ENCODE data around the gene ADCYAP1.

Gene ADCYAP1

GRCh38 chr18:908758-909724 lies 4.4 kb downstream of the ADCYAP1 start:
- no peak for DNase-seq (ENCODE audit: low read depth in 2 of 2)

- DNase-seq (ENCODE audit: low read depth in 2 of 2): no peak
Measured at GRCh38 chr18:910247-910646, 5.6 kb downstream of the ADCYAP1 start.

GRCh38 chr18:911025-911424 lies 6.4 kb downstream of the ADCYAP1 start:
- DNase-seq (ENCODE audit: low read depth in 2 of 2): no peak

GRCh38 chr18:911486-911885 lies 6.8 kb downstream of the ADCYAP1 start:
- no peak for DNase-seq (ENCODE audit: low read depth in 2 of 2)

- no peak for DNase-seq (ENCODE audit: low read depth in 2 of 2)
Measured at GRCh38 chr18:916562-916961, 11.9 kb downstream of the ADCYAP1 start.

GRCh38 chr18:919078-919477 lies 14.4 kb downstream of the ADCYAP1 start:
- no peak for DNase-seq (ENCODE audit: low read depth in 2 of 2)

- no peak for DNase-seq (ENCODE audit: low read depth in 2 of 2)
Measured at GRCh38 chr18:923144-923866, 18.6 kb downstream of the ADCYAP1 start.

GRCh38 chr18:924987-925386 lies 20.3 kb downstream of the ADCYAP1 start:
- no peak for DNase-seq (ENCODE audit: low read depth in 2 of 2)

- no peak for DNase-seq (ENCODE audit: low read depth in 2 of 2)
Measured at GRCh38 chr18:926946-927345, 22.3 kb downstream of the ADCYAP1 start.

- no peak for DNase-seq (ENCODE audit: low read depth in 2 of 2)
Measured at GRCh38 chr18:933082-933481, 28.4 kb downstream of the ADCYAP1 start.

- DNase-seq (ENCODE audit: low read depth in 2 of 2): no peak
Measured at GRCh38 chr18:934518-935133, 30.0 kb downstream of the ADCYAP1 start.

GRCh38 chr18:936941-937340 lies 32.3 kb downstream of the ADCYAP1 start:
- no peak for DNase-seq (ENCODE audit: low read depth in 2 of 2)

- no peak for DNase-seq (ENCODE audit: low read depth in 2 of 2)
Measured at GRCh38 chr18:939166-939565, 34.5 kb downstream of the ADCYAP1 start.

- no peak for DNase-seq (ENCODE audit: low read depth in 2 of 2)
Measured at GRCh38 chr18:939958-940357, 35.3 kb downstream of the ADCYAP1 start.

- no peak for DNase-seq (ENCODE audit: low read depth in 2 of 2)
Measured at GRCh38 chr18:941331-941730, 36.7 kb downstream of the ADCYAP1 start.

GRCh38 chr18:944440-944839 lies 39.8 kb downstream of the ADCYAP1 start:
- DNase-seq (ENCODE audit: low read depth in 2 of 2): no peak

GRCh38 chr18:949724-950631 lies 45.3 kb downstream of the ADCYAP1 start:
- DNase-seq (ENCODE audit: low read depth in 2 of 2): no peak

GRCh38 chr18:950882-951495 lies 46.3 kb downstream of the ADCYAP1 start:
- no peak for DNase-seq (ENCODE audit: low read depth in 2 of 2)

- no peak for DNase-seq (ENCODE audit: low read depth in 2 of 2)
Measured at GRCh38 chr18:955384-956066, 50.9 kb downstream of the ADCYAP1 start.

- no peak for DNase-seq (ENCODE audit: low read depth in 2 of 2)
Measured at GRCh38 chr18:957829-958228, 53.2 kb downstream of the ADCYAP1 start.

Measured in activated CD8-positive, alpha-beta memory T cell treated with anti-CD3 and anti-CD28 coated beads for 4 hours (primary cell).